Activated CD8-positive, alpha-beta memory T cell treated with anti-CD3 and anti-CD28 coated beads for 1 hour (primary cell): Measurements from ENCODE around the gene HOXB9.
A peak's percentile ranks its signal among the peaks of the same experiment; 100 is the strongest.

Experiments
- DNase-seq, 2 donors: peaks; one replicate each; pipeline ENCODE4 v3.0.0-alpha.2; 2020; ENCODE audit warnings: low read depth in 1 of 2; ENCODE audit errors: extremely low read depth in 1 of 2

Gene HOXB9

DNA sequence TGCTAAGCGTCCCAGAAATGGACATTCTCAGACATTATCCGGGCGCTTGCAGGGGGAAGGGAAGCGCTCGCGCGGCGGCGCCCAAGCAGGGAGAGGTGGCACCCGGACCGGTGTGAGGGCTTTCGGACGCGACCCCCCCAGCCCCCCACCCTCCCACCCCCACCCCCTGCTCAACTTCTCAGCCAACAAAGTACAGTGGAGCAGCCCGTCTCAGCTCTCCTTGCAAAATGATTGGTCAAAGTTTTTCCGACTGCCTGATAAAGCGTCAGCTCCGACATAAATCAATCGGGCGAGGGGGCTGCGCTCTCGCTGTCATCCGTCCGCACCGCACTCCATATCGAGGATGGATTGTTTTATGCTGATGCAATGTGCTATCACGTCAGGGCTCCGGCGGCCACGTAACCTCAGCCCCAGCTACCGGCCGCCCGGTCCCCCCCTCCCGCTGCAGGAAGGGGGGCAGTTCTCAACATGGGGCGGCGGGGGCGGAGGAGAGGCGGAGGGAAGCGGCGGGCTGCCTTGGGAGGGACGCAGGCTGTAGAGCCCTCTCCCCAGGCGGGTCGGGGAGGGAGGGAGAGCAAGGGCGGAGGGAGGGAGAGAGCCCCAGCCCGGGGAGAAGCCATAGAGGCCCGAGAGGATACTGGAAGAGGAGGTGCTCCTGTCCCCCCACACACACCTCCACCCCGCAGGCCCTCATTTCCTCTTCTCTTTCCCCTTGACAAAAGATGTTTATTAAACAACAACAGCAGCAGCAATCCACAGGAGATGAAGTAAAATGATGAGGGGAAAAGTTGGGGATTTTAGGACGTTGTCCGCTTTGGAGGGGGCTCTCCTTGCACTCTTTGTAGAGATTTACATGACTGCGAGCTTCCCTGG is at the start of gene HOXB9:
TSS of gene HOXB9 (minus strand) at position 114 of the 873 bp plus-strand sequence. CDS start at position 25, 89 bp downstream.
- no peak for DNase-seq

DNA sequence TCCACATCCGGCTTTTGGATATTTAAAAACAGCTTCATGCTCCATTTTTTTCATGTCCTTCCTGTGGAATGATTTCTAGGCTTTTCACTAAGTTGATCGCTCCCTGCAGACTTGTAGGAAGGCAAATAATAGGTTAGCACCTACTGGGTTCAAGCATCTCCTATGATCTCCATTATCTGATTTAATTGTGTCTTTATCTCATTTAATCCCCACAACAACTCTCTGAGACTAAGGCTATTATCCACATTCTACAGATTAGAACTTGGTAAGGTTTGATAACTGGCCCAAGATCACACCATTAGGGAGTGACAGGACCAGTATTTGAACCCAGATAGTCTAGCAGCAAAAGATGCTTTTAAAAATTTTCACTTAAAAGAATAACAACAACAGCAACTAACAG is 46.2 kb upstream of the HOXB9 start:
- no peak for DNase-seq

DNA sequence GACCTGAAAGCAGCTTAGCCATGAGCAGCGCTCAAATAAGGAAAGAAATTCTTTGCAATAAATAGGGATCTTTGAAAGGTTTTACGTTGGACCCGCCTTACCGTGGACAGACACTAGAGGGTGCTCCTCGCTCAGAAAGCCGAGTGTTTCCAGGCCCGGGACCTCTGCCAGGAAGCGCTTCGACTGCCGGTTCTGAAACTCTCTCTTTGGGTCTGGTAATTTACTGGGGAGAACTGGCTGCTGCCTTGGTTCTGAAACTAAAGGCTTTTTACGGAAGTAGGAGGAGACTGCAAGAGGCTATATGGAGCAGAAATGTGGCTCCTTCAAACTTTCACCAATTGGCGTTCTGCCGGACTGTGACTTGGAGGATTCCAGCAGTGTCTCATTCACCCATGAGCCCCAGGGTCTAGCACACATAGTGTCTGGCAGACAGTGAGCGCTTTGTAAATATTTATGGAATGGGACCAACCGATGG is 45.6 kb upstream of the HOXB9 start:
- peak; percentile 25 to 54 for DNase-seq

DNA sequence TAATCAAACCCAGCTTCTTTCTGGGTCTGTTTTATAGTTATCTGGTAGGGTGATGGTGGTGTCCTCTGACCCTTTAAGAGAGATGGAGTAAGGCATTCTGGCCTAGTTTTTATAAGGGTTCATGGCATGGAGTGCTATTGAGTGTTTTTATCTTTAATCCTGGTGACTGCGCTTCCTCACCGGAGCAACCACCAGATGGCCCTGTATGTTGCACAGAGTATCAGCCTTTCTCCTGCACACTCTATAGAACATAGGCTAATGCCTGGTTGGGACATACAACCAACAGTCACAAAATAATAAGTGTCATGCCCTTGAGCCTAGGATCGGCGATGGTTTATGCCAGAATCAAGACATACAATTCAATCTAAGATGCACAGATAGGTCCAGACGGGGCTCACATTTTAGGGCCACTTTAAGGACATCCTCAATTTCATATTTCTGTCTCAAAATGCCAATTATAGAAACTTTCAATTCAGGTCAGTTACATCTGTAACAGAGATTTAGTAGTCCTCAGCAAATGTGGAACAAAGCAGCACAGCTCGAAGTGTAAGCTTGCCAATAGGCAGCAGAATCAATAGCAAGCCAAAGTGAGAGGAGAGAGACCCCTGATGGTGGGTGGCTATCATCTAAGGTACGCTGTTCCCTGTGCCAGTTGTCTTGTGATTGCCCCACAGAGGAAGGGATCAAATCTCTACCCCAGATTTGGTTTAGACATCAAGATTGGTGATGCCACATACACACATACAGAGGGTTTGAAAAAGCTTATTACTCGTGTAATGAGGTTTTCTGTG is 37.2 kb upstream of the HOXB9 start:
- DNase-seq, result no peak

DNA sequence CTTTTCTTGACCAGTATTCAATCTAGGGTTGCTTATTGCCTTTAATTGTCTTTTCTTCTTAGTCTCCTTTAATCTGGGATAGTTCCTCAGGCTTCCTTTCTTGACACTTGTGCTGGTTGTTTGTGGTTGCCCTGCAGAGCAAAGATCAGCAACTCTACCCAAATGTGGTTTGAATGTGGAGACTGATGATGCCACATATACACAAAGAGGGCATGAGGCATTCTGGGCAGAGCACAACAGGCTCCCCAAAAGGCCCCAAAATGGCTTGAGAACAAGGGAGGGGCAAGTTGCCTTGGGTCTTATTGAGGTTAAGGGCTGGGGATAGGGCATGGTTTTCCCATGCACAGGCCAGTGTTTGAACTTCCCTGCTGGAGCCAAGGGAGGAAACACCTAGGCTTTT is 29.8 kb upstream of the HOXB9 start:
- no peak for DNase-seq

DNA sequence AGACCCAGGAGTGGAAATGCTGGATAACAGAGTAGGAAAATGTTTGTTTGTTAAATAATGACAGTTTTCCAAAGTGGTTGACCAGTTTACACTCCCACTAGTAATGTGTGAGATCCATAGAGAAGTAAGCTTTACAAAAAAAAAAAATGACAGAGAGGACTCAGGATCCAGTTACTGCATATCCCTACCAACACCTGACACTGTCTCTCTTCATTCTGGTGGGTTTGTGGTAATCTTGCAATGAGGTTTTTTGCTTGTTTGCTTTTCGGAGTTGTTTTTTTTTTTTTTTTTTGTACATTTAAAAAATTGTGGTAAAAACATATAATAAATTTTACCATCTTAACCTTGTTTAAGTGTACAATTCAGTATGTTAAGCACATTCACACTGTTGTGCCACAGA is 23.6 kb upstream of the HOXB9 start:
- DNase-seq, result no peak

DNA sequence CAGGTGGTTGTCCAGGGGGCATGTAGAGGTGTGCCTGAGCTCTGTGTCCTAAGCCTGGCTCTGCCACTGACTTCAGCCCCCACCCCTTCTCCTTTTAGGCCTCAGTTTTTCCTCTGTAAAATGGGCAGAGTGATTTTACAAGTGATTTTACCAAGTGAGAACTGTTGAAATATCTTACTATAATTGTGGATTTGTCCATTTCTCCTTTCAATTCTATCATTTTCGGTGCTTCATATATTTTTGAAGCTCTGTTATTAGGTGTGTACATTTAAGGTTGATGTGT is 21.7 kb upstream of the HOXB9 start:
- DNase-seq, result no peak

DNA sequence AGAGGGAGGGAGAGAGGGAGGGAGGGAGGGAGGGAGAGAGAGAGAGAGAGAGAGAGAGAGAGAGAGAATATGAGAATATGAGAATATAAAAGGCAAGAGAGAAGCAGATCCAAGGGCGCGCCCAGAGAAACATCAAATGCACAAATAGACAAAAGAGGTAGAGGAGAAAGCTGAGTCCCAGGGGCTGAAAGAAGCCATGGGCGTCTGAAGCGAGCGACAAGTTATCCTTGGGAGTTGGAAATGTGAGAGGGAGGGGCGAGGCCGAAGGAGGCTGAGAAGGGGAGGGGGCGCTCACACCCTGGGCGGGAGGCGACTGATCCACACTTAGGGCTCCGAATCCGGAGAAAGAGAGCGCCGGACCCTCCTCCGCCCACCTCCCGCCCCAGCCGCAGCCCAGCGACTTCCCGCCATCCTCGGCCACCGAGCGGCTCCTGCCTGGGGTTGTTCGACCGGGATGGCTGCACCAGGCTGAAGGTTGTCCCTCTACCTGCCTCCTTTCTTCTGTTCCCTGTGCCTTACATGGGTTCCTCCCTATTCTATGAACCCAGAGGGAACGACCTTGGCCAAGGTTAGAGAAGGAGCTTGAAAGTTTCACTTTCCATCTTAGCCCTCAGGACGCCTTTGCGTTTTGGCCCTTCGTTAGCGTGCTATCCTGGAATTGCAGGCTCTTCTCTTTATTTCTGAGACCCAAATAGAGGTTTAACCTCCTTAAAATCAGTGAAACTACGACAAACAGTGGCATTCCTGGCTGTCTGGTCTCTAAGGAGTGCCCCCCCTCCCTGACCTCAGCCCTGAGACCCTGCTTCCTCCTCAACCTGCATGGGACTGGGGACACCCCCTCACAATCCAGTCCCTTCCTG is 21.2 kb upstream of the HOXB9 start:
- no peak for DNase-seq

DNA sequence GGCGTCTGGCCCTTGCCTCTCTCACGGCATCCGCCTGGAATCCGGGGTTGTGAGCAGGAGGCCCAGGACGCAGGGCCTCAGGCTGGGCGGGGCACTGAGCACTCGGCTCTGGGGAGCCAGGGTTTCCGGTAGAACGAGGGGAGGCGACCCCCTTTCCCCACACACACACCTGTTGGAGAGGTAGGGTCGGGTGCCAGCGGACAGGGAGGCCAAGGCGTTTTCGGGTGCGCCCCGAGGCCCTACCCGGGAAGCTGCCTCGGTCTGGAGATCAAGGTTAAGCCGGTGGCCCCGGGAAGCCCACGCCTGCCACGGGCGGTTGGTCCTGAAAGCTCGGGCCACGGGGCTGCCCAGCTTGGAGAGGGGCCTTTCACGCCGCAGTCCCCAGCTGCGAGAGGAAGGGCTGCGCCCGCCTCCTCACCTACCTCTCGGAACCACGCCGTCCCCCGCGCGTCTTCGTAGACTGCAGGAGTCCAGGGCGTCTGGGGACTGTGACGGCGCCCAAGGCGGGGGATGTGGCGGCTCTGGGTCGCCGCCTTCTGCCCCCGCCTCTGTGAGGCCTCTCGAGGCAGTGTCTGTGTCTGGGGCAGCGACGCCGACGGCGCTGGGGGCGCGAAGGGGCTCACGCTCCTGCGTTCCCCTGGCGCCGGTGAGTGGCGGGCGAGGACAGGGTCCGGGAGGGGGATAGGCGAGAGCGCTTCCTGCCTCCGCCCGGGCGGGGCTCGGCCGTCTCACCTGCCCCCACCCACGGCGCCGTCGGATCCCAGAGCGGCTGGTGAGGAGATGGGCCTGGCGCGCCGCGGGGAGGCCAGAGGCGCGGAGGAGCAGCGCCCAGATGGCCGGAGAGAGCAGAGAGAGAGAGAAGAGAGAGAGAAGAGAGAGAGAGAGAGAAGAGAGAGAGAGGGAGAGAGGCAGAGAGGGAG is 20.3 kb upstream of the HOXB9 start:
- no peak for DNase-seq

DNA sequence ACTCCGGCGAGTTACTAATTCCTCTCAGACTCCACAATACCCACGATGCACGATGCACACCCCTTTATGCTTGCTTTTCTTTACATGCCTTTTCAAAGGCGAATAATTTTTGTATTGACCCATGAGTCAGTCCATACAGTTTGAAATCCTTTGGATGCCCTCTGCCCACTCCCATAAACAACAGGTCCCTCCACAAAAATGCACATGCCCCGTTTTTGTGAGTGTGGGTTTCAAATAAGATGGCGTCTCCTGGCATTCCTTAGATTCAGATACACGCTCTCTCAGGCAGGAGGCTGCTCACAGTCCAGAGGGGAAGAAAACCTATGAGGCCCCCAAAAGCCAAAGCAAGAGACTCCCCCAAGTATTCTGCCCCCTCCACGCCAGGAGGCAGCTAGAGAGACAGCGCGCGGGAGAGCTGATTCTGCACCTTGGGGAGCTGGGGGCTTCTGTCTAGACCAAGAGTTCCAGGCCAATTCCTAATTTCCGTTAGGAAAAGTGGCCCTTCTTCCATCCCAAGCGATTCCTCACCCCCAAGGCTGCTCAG is 19.6 kb upstream of the HOXB9 start:
- DNase-seq, result no peak

DNA sequence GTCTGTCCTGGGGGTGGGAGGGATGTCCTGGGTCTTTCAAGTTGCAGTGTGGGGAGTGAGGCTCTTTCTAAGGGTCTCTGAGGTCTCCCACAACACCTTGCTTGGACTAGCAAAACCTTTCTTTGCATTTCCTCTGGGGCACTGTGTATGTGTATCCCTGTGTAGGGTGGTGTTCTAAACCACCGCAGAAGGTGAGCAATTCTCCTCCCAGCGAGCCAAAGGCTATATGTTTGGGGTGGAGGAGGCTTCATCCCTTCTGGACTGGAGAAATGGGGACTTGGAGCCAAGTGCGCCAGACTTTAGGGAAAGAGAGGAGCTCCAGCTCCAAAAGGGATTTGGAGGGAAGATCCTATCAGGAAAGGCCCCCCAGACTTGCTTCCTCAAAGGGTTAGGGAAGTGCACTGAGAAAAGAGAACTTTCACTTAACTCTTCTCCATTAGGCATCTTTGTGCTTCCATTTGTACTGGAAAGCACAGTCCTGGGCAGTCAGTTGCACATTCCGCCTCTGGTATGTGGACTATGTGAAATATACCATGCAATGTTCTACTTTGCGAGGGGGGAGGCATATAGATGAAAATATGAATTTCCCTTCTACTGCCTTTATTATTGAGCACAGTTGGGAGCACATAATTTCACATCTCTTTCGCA is 18.9 kb upstream of the HOXB9 start:
- DNase-seq, result no peak

DNA sequence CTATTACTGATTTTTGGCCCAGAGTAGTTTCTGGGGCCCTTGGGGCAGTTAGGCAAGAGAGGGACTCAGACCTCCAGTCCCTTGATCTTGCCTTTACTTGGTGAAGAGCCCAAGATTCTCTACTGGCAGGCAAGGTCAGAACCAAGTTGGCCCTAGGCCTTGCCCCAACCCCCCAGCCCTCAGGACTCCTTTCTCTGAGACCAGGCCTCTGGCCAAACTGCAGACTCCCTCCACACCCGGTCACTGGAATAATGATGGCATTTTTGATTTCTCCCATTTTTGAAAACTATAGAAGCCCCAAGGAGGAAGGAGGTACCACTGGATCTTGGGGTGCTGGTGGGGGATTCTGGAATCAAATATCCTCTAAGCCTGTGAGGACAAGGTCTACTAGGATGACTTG is 18.0 kb upstream of the HOXB9 start:
- no peak for DNase-seq

DNA sequence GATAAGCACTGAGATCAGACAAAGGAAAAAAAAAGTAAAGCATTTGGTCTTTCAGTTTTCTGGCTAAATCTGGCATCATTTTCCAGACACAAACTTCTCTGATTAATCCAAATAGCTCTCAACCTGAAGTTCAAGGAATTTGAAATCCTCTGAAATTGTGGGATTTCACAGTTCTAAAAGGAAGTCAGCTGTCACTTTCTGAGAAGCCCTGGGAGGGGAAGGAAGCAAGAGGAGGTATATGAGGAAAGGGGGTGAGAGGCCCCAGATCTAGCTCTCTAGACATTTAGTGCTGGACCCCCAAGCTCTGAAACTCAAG is 17.5 kb upstream of the HOXB9 start:
- no peak for DNase-seq

DNA sequence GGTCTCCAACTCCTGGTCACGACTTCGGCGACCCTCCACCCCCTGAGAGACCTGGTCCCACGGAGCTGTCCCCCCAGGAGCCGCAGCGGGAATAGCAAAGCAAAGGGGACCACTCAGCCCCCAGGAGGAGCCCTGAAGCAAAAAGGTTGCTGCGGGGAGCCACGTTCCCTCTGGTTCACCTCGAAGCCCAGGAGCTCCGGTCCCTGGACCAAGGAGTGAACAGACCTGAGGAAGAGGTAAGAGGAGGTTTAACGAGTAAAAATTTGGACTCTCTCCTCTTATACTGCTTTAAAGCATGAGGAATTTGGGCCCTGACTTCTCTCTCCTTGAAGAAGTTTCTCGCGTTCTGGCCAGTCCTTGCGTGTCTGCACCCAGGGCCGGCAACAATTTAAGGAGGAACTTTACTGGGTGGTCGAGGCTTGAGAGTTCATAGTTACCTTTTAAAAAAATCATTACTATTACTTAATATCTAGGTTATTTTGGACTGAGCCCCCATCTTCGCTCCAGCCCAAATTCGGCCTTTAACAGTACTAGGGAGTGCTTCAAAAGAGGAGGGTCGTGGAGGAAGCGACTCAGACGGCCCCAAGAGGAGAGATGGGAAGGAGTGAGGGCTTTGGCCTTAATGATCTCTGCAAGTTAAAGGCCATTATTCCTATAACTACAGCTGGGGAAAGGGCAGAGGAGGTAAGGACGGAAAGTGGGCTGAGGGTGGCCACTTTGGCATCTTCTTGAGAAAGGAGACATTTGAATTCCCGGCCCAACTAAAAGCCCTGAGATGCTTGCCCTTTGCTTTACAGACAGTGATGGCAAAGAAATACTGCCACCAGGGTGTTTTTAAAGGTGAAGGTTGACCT is 16.9 kb upstream of the HOXB9 start:
- no peak for DNase-seq

DNA sequence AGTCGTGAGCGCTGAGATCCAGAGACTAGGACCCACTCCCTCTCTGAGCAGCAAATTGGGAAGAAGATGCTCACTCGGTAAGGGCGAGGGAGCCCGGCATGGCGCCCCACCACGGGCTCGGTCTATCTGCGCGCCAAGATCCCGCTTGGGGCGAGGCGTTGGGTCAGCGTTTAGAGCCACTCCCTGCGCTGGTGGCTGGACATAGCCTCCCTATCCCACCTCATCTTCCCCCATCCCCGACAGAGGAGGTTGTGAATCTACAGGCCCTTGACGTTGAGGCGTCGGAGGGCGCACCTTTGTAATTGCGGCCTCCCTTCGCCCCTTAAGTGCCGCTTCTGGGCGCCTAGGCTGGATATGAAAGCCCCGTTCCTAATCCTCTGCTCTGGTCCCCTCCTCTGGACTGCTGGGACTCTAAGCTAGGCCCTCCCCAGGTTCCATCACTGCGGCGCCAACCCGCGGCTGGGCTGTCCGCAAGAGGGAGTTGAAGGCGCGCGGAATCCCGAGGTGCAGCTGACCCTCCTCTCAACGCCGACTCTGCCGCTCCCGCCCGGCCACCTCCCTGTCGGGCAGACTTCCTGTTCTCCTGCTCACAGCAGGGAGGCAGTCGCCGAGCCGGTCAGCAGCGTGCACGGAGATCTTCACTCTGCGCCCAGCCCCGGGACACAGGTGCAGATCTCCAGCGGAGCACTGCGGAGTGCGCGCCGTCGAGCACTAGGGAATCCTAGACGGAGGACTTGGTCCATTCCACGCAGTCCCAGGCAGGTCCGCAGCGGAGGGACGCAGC is 16.1 kb upstream of the HOXB9 start:
- no peak for DNase-seq

DNA sequence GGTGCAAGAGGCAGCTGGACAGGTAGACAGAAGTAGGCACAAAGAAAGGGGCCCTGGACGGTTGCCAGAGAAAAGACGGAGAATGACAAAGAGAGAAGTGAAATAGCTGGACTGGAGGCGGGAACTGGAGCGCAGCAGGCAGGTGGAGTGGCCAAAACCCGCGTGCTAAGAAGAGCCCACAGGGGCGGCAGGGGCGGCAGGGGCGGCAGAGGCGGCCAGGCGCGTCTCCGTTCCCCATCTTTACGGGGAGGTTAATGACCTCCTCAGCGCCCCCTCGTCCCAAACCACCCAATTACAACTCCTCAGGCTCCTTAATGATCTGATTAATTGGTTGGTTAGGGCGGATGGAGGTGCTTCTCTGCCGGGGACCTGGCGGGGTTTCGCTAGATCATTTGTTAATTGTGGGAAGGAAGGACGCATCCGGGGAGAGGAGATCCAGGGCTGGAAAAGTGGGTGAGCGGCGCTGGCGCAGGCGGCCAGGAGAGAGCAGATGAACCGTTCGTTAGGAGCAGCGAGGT is 15.4 kb upstream of the HOXB9 start:
- DNase-seq, result no peak

DNA sequence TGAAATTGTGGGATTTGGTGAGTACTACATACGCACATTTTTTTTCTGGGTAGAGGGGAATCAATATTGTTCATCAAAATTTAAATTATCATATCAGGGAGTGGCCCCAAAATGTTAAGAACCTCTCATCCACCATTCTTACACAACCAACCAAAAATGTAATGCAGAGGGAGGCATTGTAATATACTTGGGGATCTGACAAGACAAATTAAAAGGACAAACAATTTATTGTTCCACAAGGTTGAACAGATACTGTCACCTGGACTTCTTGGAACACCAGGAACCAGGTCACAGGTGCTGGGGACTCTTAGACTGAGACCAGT is 14.7 kb upstream of the HOXB9 start:
- DNase-seq, result no peak
